ENCODE data around the gene SGK1.
"Not testable (repeated sequence)": the region's sequence is repeated elsewhere in the genome, so short reads cannot be mapped to it uniquely, and the experiment has no call there.

The SGK1 gene

GRCh38 chr6:134230940-134231339 lies 87.0 kb downstream of the SGK1 start:
- DNase-seq (ENCODE audit: extremely low read depth in 1 of 2, low read depth in 1 of 2) = no peak

- DNase-seq (ENCODE audit: extremely low read depth in 1 of 2, low read depth in 1 of 2) = no peak
These were observed 87.7 kb downstream of the SGK1 start for GRCh38 chr6:134230087-134230700.

GRCh38 chr6:134229520-134229919 lies 88.4 kb downstream of the SGK1 start:
- no peak for DNase-seq (ENCODE audit: extremely low read depth in 1 of 2, low read depth in 1 of 2)

- no peak for DNase-seq (ENCODE audit: extremely low read depth in 1 of 2, low read depth in 1 of 2)
These were observed 94.0 kb downstream of the SGK1 start for GRCh38 chr6:134223796-134224420.

GRCh38 chr6:134221250-134221649 lies 96.7 kb downstream of the SGK1 start:
- DNase-seq (ENCODE audit: extremely low read depth in 1 of 2, low read depth in 1 of 2) = no peak

GRCh38 chr6:134217798-134218140 lies 100.1 kb downstream of the SGK1 start:
- no peak for DNase-seq (ENCODE audit: extremely low read depth in 1 of 2, low read depth in 1 of 2)

- no peak for DNase-seq (ENCODE audit: extremely low read depth in 1 of 2, low read depth in 1 of 2)
These were observed 100.7 kb downstream of the SGK1 start for GRCh38 chr6:134217105-134217797.

- DNase-seq (ENCODE audit: extremely low read depth in 1 of 2, low read depth in 1 of 2) = no peak
These were observed 101.5 kb downstream of the SGK1 start for GRCh38 chr6:134216301-134217010.

GRCh38 chr6:134213410-134213809 lies 104.5 kb downstream of the SGK1 start:
- not testable (repeated sequence) for DNase-seq (ENCODE audit: extremely low read depth in 1 of 2, low read depth in 1 of 2)

GRCh38 chr6:134211297-134211696 lies 106.6 kb downstream of the SGK1 start:
- DNase-seq (ENCODE audit: extremely low read depth in 1 of 2, low read depth in 1 of 2) = no peak

GRCh38 chr6:134207421-134207820 lies 110.5 kb downstream of the SGK1 start:
- DNase-seq (ENCODE audit: extremely low read depth in 1 of 2, low read depth in 1 of 2) = no peak

- no peak for DNase-seq (ENCODE audit: extremely low read depth in 1 of 2, low read depth in 1 of 2)
These were observed 112.5 kb downstream of the SGK1 start for GRCh38 chr6:134205366-134205765.

- DNase-seq (ENCODE audit: extremely low read depth in 1 of 2, low read depth in 1 of 2) = not testable (repeated sequence)
These were observed 113.2 kb downstream of the SGK1 start for GRCh38 chr6:134204759-134205158.

GRCh38 chr6:134204031-134204430 lies 113.9 kb downstream of the SGK1 start:
- no peak for DNase-seq (ENCODE audit: extremely low read depth in 1 of 2, low read depth in 1 of 2)

- no peak for DNase-seq (ENCODE audit: extremely low read depth in 1 of 2, low read depth in 1 of 2)
These were observed 116.2 kb downstream of the SGK1 start for GRCh38 chr6:134201716-134202115.

GRCh38 chr6:134199848-134200606 lies 117.9 kb downstream of the SGK1 start:
- no peak for DNase-seq (ENCODE audit: extremely low read depth in 1 of 2, low read depth in 1 of 2)

GRCh38 chr6:134198093-134198492 lies 119.8 kb downstream of the SGK1 start:
- DNase-seq (ENCODE audit: extremely low read depth in 1 of 2, low read depth in 1 of 2) = no peak

GRCh38 chr6:134197685-134198084 lies 120.2 kb downstream of the SGK1 start:
- DNase-seq (ENCODE audit: extremely low read depth in 1 of 2, low read depth in 1 of 2) = not testable (repeated sequence)

- no peak for DNase-seq (ENCODE audit: extremely low read depth in 1 of 2, low read depth in 1 of 2)
These were observed 121.2 kb downstream of the SGK1 start for GRCh38 chr6:134196568-134197193.

GRCh38 chr6:134195985-134196384 lies 121.9 kb downstream of the SGK1 start:
- DNase-seq (ENCODE audit: extremely low read depth in 1 of 2, low read depth in 1 of 2) = no peak

Measured in stimulated activated CD8-positive, alpha-beta memory T cell treated with anti-CD3 and anti-CD28 coated beads, Interleukin-7, amount 100 ng/mL, for 48 hours (primary cell).